HEK293 (cell line): ENCODE results near the gene CIAO2A.

Source experiments
- BCL11A ChIP-seq: fragments of 450-650 bp; formaldehyde crosslinking; IDR thresholded peaks from 2 replicates; pipeline ENCODE4 v1.5.1; 2016; ENCODE audit warnings: low read depth, missing biosample characterization, missing genetic modification characterization
- CTCF ChIP-seq: fragments of 450-650 bp; formaldehyde crosslinking; IDR thresholded peaks from 2 replicates; pipeline ENCODE4 v1.5.1; 2016; ENCODE audit warnings: missing biosample characterization, missing genetic modification characterization
- PRDM10 ChIP-seq: fragments of 450-650 bp; formaldehyde crosslinking; IDR thresholded peaks from 2 replicates; pipeline ENCODE4 v1.5.1; 2016; ENCODE audit warnings: missing biosample characterization, missing genetic modification characterization
- REST ChIP-seq: fragments of 450-650 bp; formaldehyde crosslinking; IDR thresholded peaks from 2 replicates; pipeline ENCODE4 v1.5.1; 2016; ENCODE audit warnings: missing biosample characterization, missing genetic modification characterization
- ZNF10 ChIP-seq: fragments of 450-650 bp; formaldehyde crosslinking; IDR thresholded peaks from 2 replicates; pipeline ENCODE4 v1.5.1; 2017; ENCODE audit warnings: missing biosample characterization, missing genetic modification characterization
- ZNF664 ChIP-seq: fragments of 450-650 bp; formaldehyde crosslinking; IDR thresholded peaks from 2 replicates; pipeline ENCODE4 v1.5.1; 2016; ENCODE audit warnings: missing biosample characterization, missing genetic modification characterization
- ZNF776 ChIP-seq: fragments of 450-650 bp; formaldehyde crosslinking; IDR thresholded peaks from 2 replicates; pipeline ENCODE4 v1.5.0; 2017; ENCODE audit warnings: missing biosample characterization, missing genetic modification characterization, borderline replicate concordance
- ZNF777 ChIP-seq: fragments of 450-650 bp; formaldehyde crosslinking; IDR thresholded peaks from 2 replicates; pipeline ENCODE4 v1.5.1; 2017; ENCODE audit warnings: missing biosample characterization, missing genetic modification characterization, borderline replicate concordance

- no peak for TF ChIP-seq ZNF10 (tag by site-specific recombination)
- TF ChIP-seq CTCF (tag by site-specific recombination), result no peak
- TF ChIP-seq REST, result no peak
- no peak for TF ChIP-seq ZNF664
- no peak for TF ChIP-seq ZNF776 (tag by site-specific recombination)
- TF ChIP-seq PRDM10 (tag by site-specific recombination), result no peak
- no peak for TF ChIP-seq BCL11A (tag by site-specific recombination)
- TF ChIP-seq ZNF777 (tag by site-specific recombination), result no peak
These were observed 40.1 kb upstream of the CIAO2A start for GRCh38 chr15:64133623-64134344.
